ENCODE data around the gene FTO. TPM values are rescaled to one million over a fixed set of nuclear protein-coding genes. Genes with fewer than 3 reads are reported as not detected.

Gene FTO
- total and polyA plus RNA-seq, 2 of the 8 experiments (the other 6 are each of a cell fraction or from before 2014, with no cell fraction given) = 34.5 to 59.8 TPM

GRCh38 chr16:53912155-53912554 is 208.2 kb downstream of the FTO start:
- Histone ChIP-seq H3K4me2 (ENCODE audit: insufficient read depth in 1 of 2, low read depth in 2 of 2, low read length in 2 of 2) (no peak overlapping the region), H3K4me3 (ENCODE audit: extremely low read depth in 1 of 4, insufficient read depth in 2 of 4, low read depth in 3 of 4, low read length in 4 of 4) (no peak overlapping the region), H3K27ac (ENCODE audit: low read depth, low read length) (no peak overlapping the region), H2BK20ac (ENCODE audit: low read length) (no peak overlapping the region), H3K9ac (replicated peaks in 1 of 4; ENCODE audit: extremely low read depth in 1 of 4, low read depth in 3 of 4, low read length in 3 of 4) (no peak overlapping the region), H2BK5ac (ENCODE audit: low read depth, low read length) (no peak overlapping the region), H3K14ac (ENCODE audit: insufficient read length) (no peak overlapping the region), H2BK15ac (ENCODE audit: low read length) (no peak overlapping the region), H2AFZ (ENCODE audit: low read length) (no peak overlapping the region), H2AK5ac (ENCODE audit: low read depth, low read length) (no peak overlapping the region), H3K23me2 (ENCODE audit: low read depth, low read length) (no peaks in the 10 kb centered on the region), H3K23ac (ENCODE audit: insufficient read length) (no peak overlapping the region), H4K91ac (replicated peaks; ENCODE audit: insufficient read length, low read length) (no peak overlapping the region), H3K27me3 (replicated peaks in 1 of 4; ENCODE audit: control insufficient read depth in 3 of 4, extremely low read depth in 1 of 4, insufficient read depth in 3 of 4, low read length in 3 of 4) (no peaks in the 10 kb centered on the region), H3K18ac (ENCODE audit: extremely low read depth, low read length) (no peak overlapping the region), H3K4me1 (replicated peaks in 1 of 4; ENCODE audit: control insufficient read depth in 3 of 4, insufficient read depth in 4 of 4, low read length in 3 of 4) (peaks cover 0 to 16% (median 7%) of the 10 kb centered on the region in 4 experiments; a peak in 3 of 7 replicates), H4K8ac (ENCODE audit: extremely low read depth, insufficient read depth, low read length) (no peak overlapping the region), H3K79me1 (ENCODE audit: low read depth, low read length) (no peaks in the 10 kb centered on the region), H3K36me3 (ENCODE audit: control insufficient read depth in 2 of 4, insufficient read depth in 4 of 4, low read length in 3 of 4) (no peaks in the 10 kb centered on the region), H3K4ac (replicated peaks; ENCODE audit: insufficient read length, low read depth, low read length) (no peak overlapping the region), H4K5ac (ENCODE audit: insufficient read length, low read depth, low read length) (no peak overlapping the region), H2BK120ac (replicated peaks; ENCODE audit: low read depth, low read length) (no peak overlapping the region), H3K56ac (replicated peaks; ENCODE audit: insufficient read length, low read depth, low read length) (no peak overlapping the region), H3K79me2 (ENCODE audit: control insufficient read depth in 1 of 2, insufficient read depth in 2 of 2, low read length in 2 of 2) (no peaks in the 10 kb centered on the region), H2BK12ac (ENCODE audit: low read depth, low read length) (no peak overlapping the region), H4K20me1 (replicated peaks in 1 of 2; ENCODE audit: control insufficient read depth in 1 of 2, insufficient read depth in 2 of 2, low read length in 2 of 2) (no peaks in the 10 kb centered on the region), H3K9me3 (ENCODE audit: insufficient read depth in 2 of 2, low read depth in 1 of 2, low read length in 1 of 2) (no peaks in the 10 kb centered on the region)
- 96% methylated on average over 2 of the region's 2 CpGs; no CpG with 5 or more reads in 1 of the 2 experiments for WGBS, 2 experiments (ENCODE audit: extremely low coverage in 1 of 2, insufficient coverage in 1 of 2, insufficient read length in 1 of 2, insufficient replicate concordance in 2 of 2, low coverage in 1 of 2, low lambda C conversion rate in 2 of 2, missing lambda C conversion rate in 1 of 2)
- CTCF ChIA-PET (ENCODE audit: partially characterized antibody) = interaction anchor here (1.4 to 1.5 kb wide), 2 partner anchors 19 to 362 kb away, joined by 3 read pairs; no protein-coding TSS in a partner anchor
- TF ChIP-seq POLR2A (IDR thresholded peaks at IDR 0.05; ENCODE audit: control extremely low read depth in 1 of 2, low read depth in 2 of 2, low read length in 2 of 2) (no peak), NANOG (IDR thresholded peaks at IDR 0.05; ENCODE audit: insufficient read depth, low read depth, low read length, poor library complexity, severe bottlenecking) (no peak), E2F6 (IDR thresholded peaks at IDR 0.05) (no peak), BACH1 (IDR thresholded peaks at IDR 0.05; ENCODE audit: low read length) (no peak)
- POLR2A ChIA-PET (ENCODE audit: partially characterized antibody) = no interaction called here
- FAIRE-seq = no peak
- no peak for DNase-seq (ENCODE audit: low read depth in 1 of 2, low spot score in 2 of 2)

Data from H1 (cell line).